Liver (tissue), 9 donors: ENCODE measurements around the gene ATOH8. TPM values are rescaled to one million over a fixed set of nuclear protein-coding genes. Genes with fewer than 3 reads are reported as not detected.

Source experiments
- DNase-seq: peaks from one replicate; pipeline ENCODE4 v3.0.0-alpha.2; 2017; ENCODE audit warnings: low spot score
- H3K27ac ChIP-seq, 2 donors: one replicate each; pipeline ENCODE4 v1.7.0; 2013; ENCODE audit warnings: inconsistent platforms in 2 of 2, low read length in 2 of 2, control low read depth in 1 of 2, low read depth in 1 of 2, mild to moderate bottlenecking in 1 of 2
- H3K27me3 ChIP-seq, 4 donors: one replicate each; pipeline versions ENCODE4 v1.6.1 to v1.7.0; 2013; ENCODE audit warnings: low read length in 3 of 4, inconsistent platforms in 1 of 4, mild to moderate bottlenecking in 1 of 4, moderate library complexity in 1 of 4; ENCODE audit not compliant: control insufficient read depth in 4 of 4, insufficient read depth in 4 of 4
- H3K36me3 ChIP-seq, 4 donors: one replicate each; pipeline versions ENCODE4 v1.6.1 to v1.7.0; 2013; ENCODE audit warnings: low read length in 3 of 4, mild to moderate bottlenecking in 3 of 4, low read depth in 1 of 4, moderate library complexity in 1 of 4; ENCODE audit not compliant: control insufficient read depth in 4 of 4, insufficient read depth in 3 of 4
- H3K4me1 ChIP-seq, 4 donors: one replicate each; pipeline versions ENCODE4 v1.6.1 to v1.7.0; 2013; ENCODE audit warnings: low read length in 3 of 4, mild to moderate bottlenecking in 3 of 4, moderate library complexity in 1 of 4; ENCODE audit not compliant: control insufficient read depth in 4 of 4, insufficient read depth in 4 of 4
- H3K4me3 ChIP-seq, 3 donors: one replicate each; pipeline versions ENCODE4 v1.6.1 to v1.7.0; 2013; ENCODE audit warnings: low read length in 3 of 3, control low read depth in 1 of 3, low read depth in 1 of 3, mild to moderate bottlenecking in 1 of 3
- H3K9ac ChIP-seq, 2 donors: one replicate each; pipeline ENCODE4 v1.7.0; 2013; ENCODE audit warnings: low read length in 2 of 2, mild to moderate bottlenecking in 2 of 2, moderate library complexity in 2 of 2, control low read depth in 1 of 2, low read depth in 1 of 2
- H3K9me3 ChIP-seq, 4 donors: one replicate each; pipeline versions ENCODE4 v1.6.1 to v1.7.0; 2013; ENCODE audit warnings: low read length in 3 of 4; ENCODE audit not compliant: control insufficient read depth in 4 of 4
- ATF3 ChIP-seq: IDR thresholded peaks from 2 replicates; pipeline ENCODE4 v1.6.1; 2016; ENCODE audit warnings: antibody characterized with exemption
- CTCF ChIP-seq: fragments of 150-350 bp; IDR thresholded peaks from 2 replicates; pipeline ENCODE4 v1.5.1; 2017; ENCODE audit warnings: improper control_type of control experiment, low read depth, low read length; ENCODE audit not compliant: missing input control
- EGR1 ChIP-seq, 2 donors: IDR thresholded peaks; 2 replicates each; pipeline ENCODE4 v1.6.1; 2016 to 2018; ENCODE audit warnings: antibody characterized with exemption in 2 of 2, low read depth in 2 of 2
- FOXA1 ChIP-seq: IDR thresholded peaks from 2 replicates; pipeline ENCODE4 v1.6.1; 2016; ENCODE audit warnings: antibody characterized with exemption
- FOXA2 ChIP-seq: IDR thresholded peaks from 2 replicates; pipeline ENCODE4 v1.6.1; 2016; ENCODE audit warnings: antibody characterized with exemption
- GABPA ChIP-seq, 2 donors: IDR thresholded peaks in 1 of 2; conservative IDR thresholded peaks in 1 of 2; 2 replicates each; pipeline ENCODE4 v1.6.1; 2016; ENCODE audit warnings: antibody characterized with exemption in 2 of 2, mild to moderate bottlenecking in 1 of 2, moderate library complexity in 1 of 2
- HNF4A ChIP-seq, 2 donors: conservative IDR thresholded peaks; 2 replicates each; pipeline ENCODE4 v1.6.1; 2016; ENCODE audit warnings: antibody characterized with exemption in 2 of 2, mild to moderate bottlenecking in 2 of 2
- HNF4G ChIP-seq: IDR thresholded peaks from 2 replicates; pipeline ENCODE4 v1.6.1; 2016; ENCODE audit warnings: antibody characterized with exemption
- JUND ChIP-seq, 2 donors: IDR thresholded peaks; 2 replicates each; pipeline ENCODE4 v1.6.1; 2016; ENCODE audit warnings: antibody characterized with exemption in 2 of 2
- MAX ChIP-seq: IDR thresholded peaks from 2 replicates; pipeline ENCODE4 v1.6.1; 2016; ENCODE audit warnings: antibody characterized with exemption
- NR2F2 ChIP-seq: IDR thresholded peaks from 2 replicates; pipeline ENCODE4 v1.6.1; 2016; ENCODE audit warnings: antibody characterized with exemption
- RAD21 ChIP-seq, 2 donors: IDR thresholded peaks; 2 replicates each; pipeline ENCODE4 v1.6.1; 2016; ENCODE audit warnings: antibody characterized with exemption in 2 of 2, mild to moderate bottlenecking in 2 of 2
- REST ChIP-seq: IDR thresholded peaks from 2 replicates; pipeline ENCODE4 v1.6.1; 2016; ENCODE audit warnings: antibody characterized with exemption, mild to moderate bottlenecking
- RXRA ChIP-seq, 2 donors: IDR thresholded peaks; 2 replicates each; pipeline ENCODE4 v1.6.1; 2017 to 2018; ENCODE audit warnings: antibody characterized with exemption in 2 of 2, mild to moderate bottlenecking in 1 of 2
- SP1 ChIP-seq: IDR thresholded peaks from 2 replicates; pipeline ENCODE4 v1.6.1; 2018; ENCODE audit warnings: antibody characterized with exemption, mild to moderate bottlenecking
- TAF1 ChIP-seq: conservative IDR thresholded peaks from 2 replicates; pipeline ENCODE4 v1.6.1; 2016; ENCODE audit warnings: antibody characterized with exemption, mild to moderate bottlenecking
- YY1 ChIP-seq: IDR thresholded peaks from 2 replicates; pipeline ENCODE4 v1.6.1; 2016; ENCODE audit warnings: antibody characterized with exemption, mild to moderate bottlenecking
- ZBTB33 ChIP-seq: IDR thresholded peaks from 2 replicates; pipeline ENCODE4 v1.6.1; 2016; ENCODE audit warnings: antibody characterized with exemption
- WGBS: extraction: QIAGEN DNeasy Blood & Tissue Kit; methylation state at CpG from one replicate; pipeline ENCODE4 v1.1.7; 2013; 5-methylcytosine and 5-hydroxymethylcytosine counted together
- polyA plus RNA-seq, 2 donors: library from polyadenylated mRNA; stranded (reverse) in 1 of 2; unstranded in 1 of 2; fragments of 200-250 nt in 1 of 2; fragments of >200 nt in 1 of 2; fragmentation: Nextera tagmentation in 1 of 2; extraction: Ambion mirVana in 1 of 2; gene quantifications; one replicate each; pipeline versions ENCODE4 v1.2.1 to v1.2.3, GENCODE V29; 2013 to 2015
- total RNA-seq, 2 donors: library from RNA; depleted of rRNA; stranded (reverse); fragments of >200 nt; gene quantifications; one replicate each; pipeline ENCODE4 v1.2.3, GENCODE V29; 2014
- donor health status: healthy.
- donor health status: healthy.
- donor health status: healthy.
- donor health status: healthy.
- donor health status: healthy.

Gene ATOH8
- total and polyA plus RNA-seq, 4 donors, result 0.33 to 37.7 (median 26.8) TPM

GRCh38 chr2:85781013-85781332, 27.2 kb downstream of the ATOH8 start:
- Histone ChIP-seq H3K27me3 (no peaks in the 10 kb centered on the region), H3K27ac (no peak overlapping the region), H3K36me3 (peaks cover 0 to 6% (median under 1%) of the 10 kb centered on the region in 4 donors), H3K4me3 (no peak overlapping the region), H3K4me1 (peaks cover 2 to 37% (median 26%) of the 10 kb centered on the region in 4 donors), H3K9me3 (no peaks in the 10 kb centered on the region), H3K9ac (no peak overlapping the region)
- 94% methylated on average over 5 of the region's 5 CpGs for WGBS
- no peak for DNase-seq
- TF ChIP-seq EGR1 (IDR thresholded peaks at IDR 0.05; ENCODE audit: low read depth in 2 of 2) (no peak), YY1 (no peak), RAD21 (IDR thresholded peaks at IDR 0.05) (no peak), CTCF (no peak), RXRA (IDR thresholded peaks at IDR 0.05) (no peak), NR2F2 (no peak), ZBTB33 (no peak), SP1 (no peak), MAX (no peak), FOXA1 (no peak), GABPA (IDR thresholded peaks at IDR 0.05 in 1 of 2, conservative IDR thresholded peaks at IDR 0.05 in 1 of 2) (no peak), JUND (IDR thresholded peaks at IDR 0.05) (no peak), REST (no peak), TAF1 (no peak), HNF4A (conservative IDR thresholded peaks at IDR 0.05) (no peak), ATF3 (no peak), HNF4G (no peak), FOXA2 (no peak)
